Measurements from ENCODE around the gene PDHA1.

DNA sequence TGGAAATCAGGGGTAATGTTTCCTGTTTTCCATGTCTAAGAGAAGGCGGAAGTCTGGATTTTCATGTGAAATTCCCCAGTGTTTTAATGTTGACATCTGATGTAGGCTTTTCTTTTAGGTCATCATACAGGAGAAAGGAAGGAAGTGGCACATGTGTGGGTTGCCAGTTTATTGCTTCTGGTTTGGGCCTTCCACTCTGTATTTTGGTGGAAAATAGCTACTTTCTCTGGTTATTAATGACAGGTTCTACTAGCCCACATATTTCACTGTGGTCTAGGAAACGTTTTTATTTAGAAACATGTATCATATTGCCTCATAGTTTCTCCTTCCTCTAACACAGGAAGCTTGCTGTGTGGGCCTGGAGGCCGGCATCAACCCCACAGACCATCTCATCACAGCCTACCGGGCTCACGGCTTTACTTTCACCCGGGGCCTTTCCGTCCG, 7.2 kb downstream of the PDHA1 start:
- TF ChIP-seq, protein P1, sequence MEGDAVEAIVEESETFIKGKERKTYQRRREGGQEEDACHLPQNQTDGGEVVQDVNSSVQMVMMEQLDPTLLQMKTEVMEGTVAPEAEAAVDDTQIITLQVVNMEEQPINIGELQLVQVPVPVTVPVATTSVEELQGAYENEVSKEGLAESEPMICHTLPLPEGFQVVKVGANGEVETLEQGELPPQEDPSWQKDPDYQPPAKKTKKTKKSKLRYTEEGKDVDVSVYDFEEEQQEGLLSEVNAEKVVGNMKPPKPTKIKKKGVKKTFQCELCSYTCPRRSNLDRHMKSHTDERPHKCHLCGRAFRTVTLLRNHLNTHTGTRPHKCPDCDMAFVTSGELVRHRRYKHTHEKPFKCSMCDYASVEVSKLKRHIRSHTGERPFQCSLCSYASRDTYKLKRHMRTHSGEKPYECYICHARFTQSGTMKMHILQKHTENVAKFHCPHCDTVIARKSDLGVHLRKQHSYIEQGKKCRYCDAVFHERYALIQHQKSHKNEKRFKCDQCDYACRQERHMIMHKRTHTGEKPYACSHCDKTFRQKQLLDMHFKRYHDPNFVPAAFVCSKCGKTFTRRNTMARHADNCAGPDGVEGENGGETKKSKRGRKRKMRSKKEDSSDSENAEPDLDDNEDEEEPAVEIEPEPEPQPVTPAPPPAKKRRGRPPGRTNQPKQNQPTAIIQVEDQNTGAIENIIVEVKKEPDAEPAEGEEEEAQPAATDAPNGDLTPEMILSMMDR (IDR thresholded peaks at IDR 0.05; ENCODE audit: low read depth, low read length, poor library complexity, severe bottlenecking), result no peak
- TF ChIP-seq EZH2phosphoT487 (IDR thresholded peaks at IDR 0.05; ENCODE audit: borderline replicate concordance, low read length), result no peak
